Duodenal mucosa (tissue), 2 donors: ENCODE measurements around the gene RASEF.

ENCODE experiments used
- H3K27ac ChIP-seq: one replicate; pipeline ENCODE4 v1.7.0; 2013; ENCODE audit warnings: low read depth, low read length
- H3K27me3 ChIP-seq, 2 donors: one replicate each; pipeline ENCODE4 v1.7.0; 2013; ENCODE audit warnings: low read length in 2 of 2, control low read depth in 1 of 2; ENCODE audit not compliant: insufficient read depth in 2 of 2, control insufficient read depth in 1 of 2
- H3K36me3 ChIP-seq, 2 donors: one replicate each; pipeline ENCODE4 v1.7.0; 2013; ENCODE audit warnings: low read length in 2 of 2, control low read depth in 1 of 2; ENCODE audit not compliant: insufficient read depth in 2 of 2, control insufficient read depth in 1 of 2
- H3K4me1 ChIP-seq, 2 donors: one replicate each; pipeline ENCODE4 v1.7.0; 2013; ENCODE audit warnings: low read length in 2 of 2, control low read depth in 1 of 2; ENCODE audit not compliant: insufficient read depth in 2 of 2, control insufficient read depth in 1 of 2
- H3K4me3 ChIP-seq, 2 donors: one replicate each; pipeline ENCODE4 v1.7.0; 2013; ENCODE audit warnings: low read length in 2 of 2, low read depth in 1 of 2
- H3K9ac ChIP-seq, 2 donors: one replicate each; pipeline ENCODE4 v1.7.0; 2013; ENCODE audit warnings: low read length in 2 of 2, low read depth in 1 of 2
- H3K9me3 ChIP-seq, 2 donors: one replicate each; pipeline ENCODE4 v1.7.0; 2013; ENCODE audit warnings: low read length in 2 of 2, control low read depth in 1 of 2; ENCODE audit not compliant: control insufficient read depth in 1 of 2

RASEF gene

GRCh38 chr9:83020327-83020726 is 42.6 kb downstream of the RASEF start:
- H3K36me3 ChIP-seq = no peaks in the 10 kb centered on the region
- no peak overlapping the region for H3K4me3 ChIP-seq

DNA sequence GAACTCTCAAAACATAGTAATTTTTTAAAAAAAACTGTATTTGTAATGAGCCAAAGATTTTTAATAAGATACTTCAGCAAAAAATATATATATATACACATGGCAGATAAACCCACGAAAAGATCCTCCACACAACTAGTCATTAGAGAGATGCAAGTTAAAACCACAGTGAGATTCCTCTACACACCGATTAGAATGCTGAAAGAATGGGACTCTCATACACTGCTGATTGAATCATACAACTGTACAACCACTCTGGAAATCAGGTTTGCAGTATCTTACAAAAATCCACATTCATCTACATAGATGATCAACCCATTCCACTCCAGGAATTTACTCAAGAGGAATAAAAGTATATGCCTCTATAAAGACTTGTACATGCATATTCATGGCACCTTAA is 43.7 kb downstream of the RASEF start:
- H3K4me1 ChIP-seq = no peaks in the 10 kb centered on the region
- no peaks in the 10 kb centered on the region for H3K27me3 ChIP-seq

More at GRCh38 chr9:83020327-83020726, 42.6 kb downstream of the RASEF start:
- Histone ChIP-seq H3K27ac (no peak overlapping the region), H3K9ac (no peak overlapping the region), H3K4me1 (no peaks in the 10 kb centered on the region), H3K27me3 (no peaks in the 10 kb centered on the region), H3K9me3 (no peaks in the 10 kb centered on the region)

GRCh38 chr9:83015897-83016296 is 47.0 kb downstream of the RASEF start:
- no peaks in the 10 kb centered on the region for H3K36me3 ChIP-seq
- H3K4me3 ChIP-seq = no peak overlapping the region
- no peak overlapping the region for H3K27ac ChIP-seq
- H3K27me3 ChIP-seq = no peaks in the 10 kb centered on the region
- H3K9me3 ChIP-seq = no peaks in the 10 kb centered on the region
- H3K9ac ChIP-seq = no peak overlapping the region
- H3K4me1 ChIP-seq = no peaks in the 10 kb centered on the region

More for the DNA sequence above, 43.7 kb downstream of the RASEF start:
- Histone ChIP-seq H3K9me3 (no peaks in the 10 kb centered on the region), H3K9ac (no peak overlapping the region), H3K36me3 (no peaks in the 10 kb centered on the region), H3K27ac (no peak overlapping the region), H3K4me3 (no peak overlapping the region)

GRCh38 chr9:83013867-83014605 is 48.9 kb downstream of the RASEF start:
- Histone ChIP-seq H3K4me3 (no peak overlapping the region), H3K9ac (no peak overlapping the region), H3K27me3 (no peaks in the 10 kb centered on the region), H3K36me3 (no peaks in the 10 kb centered on the region), H3K27ac (no peak overlapping the region), H3K4me1 (no peaks in the 10 kb centered on the region), H3K9me3 (no peaks in the 10 kb centered on the region)

DNA sequence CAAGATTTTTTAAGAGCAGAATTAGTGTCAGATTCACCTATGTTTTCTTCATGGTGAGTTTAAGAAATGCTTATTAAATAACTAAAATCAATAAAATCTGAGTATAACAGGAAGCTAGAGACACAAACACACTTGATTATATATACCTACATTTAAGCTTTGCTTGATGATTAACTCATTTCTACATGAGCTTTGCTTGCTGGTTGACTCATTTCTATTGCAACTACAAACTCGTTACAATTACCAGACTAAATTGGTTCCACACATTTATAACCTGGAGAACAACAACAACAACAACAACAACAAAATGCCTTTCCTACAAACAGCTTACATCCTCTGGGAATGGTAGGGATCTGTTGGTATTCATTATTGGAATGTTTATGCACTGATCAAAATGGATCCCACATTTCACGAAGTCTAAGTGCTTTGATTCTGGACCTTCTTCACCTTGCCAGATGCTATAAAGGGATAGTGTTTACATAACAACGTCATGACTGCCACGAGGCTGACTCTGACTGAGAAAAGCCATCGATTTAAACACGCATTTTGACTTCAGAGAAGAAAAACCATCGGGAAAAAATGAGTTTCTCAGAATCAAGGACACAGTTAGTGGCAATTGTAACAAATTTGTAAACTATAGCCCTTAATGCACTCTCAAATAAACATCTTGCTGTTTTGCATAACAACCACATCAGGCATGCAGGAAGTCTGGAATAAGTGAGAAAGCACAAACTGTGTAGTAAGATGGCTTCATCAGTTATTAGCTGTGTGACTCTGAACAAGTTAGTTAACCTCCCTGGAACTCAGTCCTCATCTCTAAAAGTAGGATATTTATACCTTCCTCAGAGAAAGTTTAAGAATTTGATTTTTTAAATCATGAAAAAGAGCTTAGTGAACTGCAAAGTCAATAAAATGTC is 49.8 kb downstream of the RASEF start:
- H3K36me3 ChIP-seq = no peaks in the 10 kb centered on the region
- no peak overlapping the region for H3K4me3 ChIP-seq
- H3K9me3 ChIP-seq = no peaks in the 10 kb centered on the region
- H3K4me1 ChIP-seq = no peaks in the 10 kb centered on the region
- H3K27ac ChIP-seq = no peak overlapping the region
- no peak overlapping the region for H3K9ac ChIP-seq
- H3K27me3 ChIP-seq = no peaks in the 10 kb centered on the region

DNA sequence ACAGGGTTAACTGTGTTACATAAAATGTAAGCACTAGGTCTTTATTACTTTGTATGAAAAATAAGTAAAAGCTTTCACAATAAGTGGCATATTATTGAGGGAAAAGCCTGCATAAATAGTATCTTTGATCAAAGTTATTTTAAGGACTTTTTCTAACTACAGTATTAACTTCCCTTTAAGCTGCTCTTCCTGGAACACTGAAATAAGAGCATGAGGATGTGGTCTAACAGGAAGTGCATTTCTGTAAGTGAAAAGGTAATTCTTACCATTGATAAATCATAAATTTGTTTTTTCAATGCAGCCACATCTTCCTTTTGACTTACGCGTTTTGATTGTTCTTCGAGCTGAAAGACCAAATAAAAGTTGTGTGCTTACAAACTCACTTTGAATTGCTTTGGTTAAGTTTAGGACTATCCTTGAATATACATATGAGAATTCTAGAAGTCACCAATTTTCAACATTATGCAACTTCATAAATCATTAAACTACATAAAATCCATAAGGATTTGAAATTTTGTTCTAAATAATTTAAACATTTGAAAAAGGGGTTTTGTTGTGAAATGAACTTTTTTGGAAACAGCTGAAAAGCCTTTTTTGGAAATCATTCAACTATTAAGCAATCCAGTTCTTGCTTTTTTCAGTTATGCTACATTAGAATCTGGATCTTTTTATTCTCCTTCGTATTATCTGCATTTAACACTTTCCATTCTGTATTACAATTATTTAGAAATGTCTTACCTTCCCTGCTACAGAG is 50.6 kb downstream of the RASEF start:
- Histone ChIP-seq H3K4me1 (no peaks in the 10 kb centered on the region), H3K36me3 (no peaks in the 10 kb centered on the region), H3K27ac (no peak overlapping the region), H3K9me3 (no peaks in the 10 kb centered on the region), H3K27me3 (no peaks in the 10 kb centered on the region), H3K4me3 (no peak overlapping the region), H3K9ac (no peak overlapping the region)

GRCh38 chr9:83011611-83012010 is 51.3 kb downstream of the RASEF start:
- H3K4me3 ChIP-seq = no peak overlapping the region
- H3K9me3 ChIP-seq = no peaks in the 10 kb centered on the region
- no peak overlapping the region for H3K9ac ChIP-seq
- H3K36me3 ChIP-seq = no peaks in the 10 kb centered on the region
- no peaks in the 10 kb centered on the region for H3K27me3 ChIP-seq
- H3K27ac ChIP-seq = no peak overlapping the region
- no peaks in the 10 kb centered on the region for H3K4me1 ChIP-seq

DNA sequence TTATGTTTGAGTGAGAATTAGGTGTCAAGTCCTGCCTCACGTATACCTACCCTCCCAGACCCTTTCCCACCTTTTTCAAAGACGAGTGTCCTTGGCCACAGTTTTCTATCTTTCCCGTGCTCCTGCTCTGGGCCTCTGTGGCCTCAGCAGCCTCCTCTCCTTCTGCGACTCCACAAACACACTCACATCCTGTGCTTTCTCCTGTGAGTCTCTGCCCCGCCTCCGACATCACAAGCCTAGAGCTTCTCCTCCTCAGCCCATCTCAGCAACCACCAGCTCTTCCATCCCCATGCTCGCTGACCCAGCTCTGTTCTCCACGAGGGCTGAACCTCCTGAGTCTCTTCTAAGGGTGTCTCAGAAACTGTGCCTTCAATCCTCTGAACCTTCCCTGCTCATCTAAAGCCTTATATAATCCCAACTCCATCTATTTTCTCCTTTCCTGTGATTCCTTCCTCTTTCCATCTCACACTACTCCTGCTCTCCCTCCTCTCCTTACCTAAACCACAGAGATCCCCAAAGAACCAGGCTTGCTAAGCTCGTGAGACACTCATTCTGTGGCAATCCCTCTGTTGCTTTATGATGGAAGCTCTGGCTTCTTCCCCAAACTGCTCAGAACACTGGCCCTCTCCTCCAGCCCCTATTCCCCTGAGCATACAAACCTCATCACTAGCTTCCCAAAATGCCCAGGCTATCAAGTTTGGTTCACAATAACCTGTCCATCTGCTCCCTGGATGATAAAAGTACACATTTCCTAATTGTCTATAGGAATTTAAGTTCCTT is 55.2 kb downstream of the RASEF start:
- H3K27me3 ChIP-seq = no peaks in the 10 kb centered on the region
- no peak overlapping the region for H3K4me3 ChIP-seq
- H3K4me1 ChIP-seq = no peaks in the 10 kb centered on the region
- H3K9ac ChIP-seq = no peak overlapping the region
- no peak overlapping the region for H3K27ac ChIP-seq
- H3K36me3 ChIP-seq = peaks cover 4 to 5% of the 10 kb centered on the region in 2 donors
- H3K9me3 ChIP-seq = no peaks in the 10 kb centered on the region

- Histone ChIP-seq H3K4me3 (no peak overlapping the region), H3K27ac (no peak overlapping the region), H3K9ac (no peak overlapping the region), H3K27me3 (no peaks in the 10 kb centered on the region), H3K36me3 (peaks cover 4 to 5% of the 10 kb centered on the region in 2 donors), H3K4me1 (no peaks in the 10 kb centered on the region), H3K9me3 (no peaks in the 10 kb centered on the region)
These were observed 56.6 kb downstream of the RASEF start for GRCh38 chr9:83006378-83006777.
